ENCODE measurements around the gene ELF2.
A peak's percentile ranks its signal among the peaks of the same experiment; 100 is the strongest.
"Not testable (repeated sequence)": the region's sequence is repeated elsewhere in the genome, so short reads cannot be mapped to it uniquely, and the experiment has no call there.

ELF2 gene

DNA sequence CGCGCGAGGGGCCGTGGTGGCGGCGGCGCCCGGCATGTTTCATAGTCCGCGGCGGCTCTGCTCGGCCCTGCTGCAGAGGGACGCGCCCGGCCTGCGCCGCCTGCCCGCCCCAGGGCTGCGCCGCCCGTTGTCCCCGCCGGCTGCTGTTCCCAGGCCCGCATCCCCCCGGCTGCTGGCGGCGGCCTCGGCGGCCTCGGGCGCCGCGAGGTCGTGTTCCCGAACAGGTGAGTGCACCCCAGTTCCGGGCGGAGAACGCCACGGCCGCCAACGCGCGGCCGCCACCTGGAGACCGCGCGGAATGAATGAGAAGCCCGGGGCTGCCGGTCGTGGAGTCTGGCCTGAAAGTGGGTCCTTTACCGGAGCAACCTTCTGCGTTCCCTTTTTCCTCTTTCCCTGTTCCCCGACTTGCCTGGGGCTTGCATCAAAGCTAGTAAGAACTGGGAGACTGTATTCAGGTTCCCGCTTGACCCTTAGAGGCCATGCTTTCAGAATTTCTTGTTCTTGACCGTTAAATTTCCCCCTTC lies 161.0 kb downstream of the ELF2 start:
- peak; percentile 23 for DNase-seq

DNA sequence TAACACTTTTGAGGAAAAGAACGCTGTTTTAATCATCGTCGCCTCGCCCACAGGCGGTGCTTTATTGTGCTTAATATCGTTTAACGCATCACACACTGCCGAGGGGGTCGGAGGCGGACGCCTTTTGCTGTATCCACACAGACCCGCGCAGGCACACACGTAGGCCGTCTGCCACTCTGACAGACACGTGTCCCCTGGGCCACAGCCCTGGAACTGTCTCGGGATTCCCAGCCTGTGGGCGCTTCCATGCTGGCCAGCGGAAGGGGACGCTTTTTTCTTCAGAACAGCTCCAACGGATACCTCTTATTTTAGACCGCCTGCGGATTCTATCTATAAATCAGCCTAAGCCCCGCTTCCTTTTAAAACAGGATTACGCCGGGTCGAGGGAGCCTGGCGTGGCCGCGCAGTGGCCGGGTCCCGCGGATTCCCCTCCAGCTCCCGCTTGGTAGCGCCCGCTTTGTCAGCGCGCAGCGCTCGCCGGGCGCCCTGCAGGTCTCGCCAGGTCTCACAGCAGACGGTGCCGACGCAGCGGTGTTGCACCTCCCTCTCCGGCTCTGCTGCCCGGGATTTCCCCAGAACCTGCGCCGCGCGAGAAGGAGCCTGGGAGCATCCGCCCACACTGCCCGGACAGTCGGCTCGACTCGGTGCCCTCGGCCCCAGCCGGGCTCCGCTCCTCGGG lies 161.6 kb downstream of the ELF2 start, which contains the start of gene NOCT:
Gene NOCT (plus strand): TSS at position 513 of the 679 bp plus-strand sequence. CDS start 201 bp downstream, outside the sequence.
- DNase-seq: peak; percentile 82

DNA sequence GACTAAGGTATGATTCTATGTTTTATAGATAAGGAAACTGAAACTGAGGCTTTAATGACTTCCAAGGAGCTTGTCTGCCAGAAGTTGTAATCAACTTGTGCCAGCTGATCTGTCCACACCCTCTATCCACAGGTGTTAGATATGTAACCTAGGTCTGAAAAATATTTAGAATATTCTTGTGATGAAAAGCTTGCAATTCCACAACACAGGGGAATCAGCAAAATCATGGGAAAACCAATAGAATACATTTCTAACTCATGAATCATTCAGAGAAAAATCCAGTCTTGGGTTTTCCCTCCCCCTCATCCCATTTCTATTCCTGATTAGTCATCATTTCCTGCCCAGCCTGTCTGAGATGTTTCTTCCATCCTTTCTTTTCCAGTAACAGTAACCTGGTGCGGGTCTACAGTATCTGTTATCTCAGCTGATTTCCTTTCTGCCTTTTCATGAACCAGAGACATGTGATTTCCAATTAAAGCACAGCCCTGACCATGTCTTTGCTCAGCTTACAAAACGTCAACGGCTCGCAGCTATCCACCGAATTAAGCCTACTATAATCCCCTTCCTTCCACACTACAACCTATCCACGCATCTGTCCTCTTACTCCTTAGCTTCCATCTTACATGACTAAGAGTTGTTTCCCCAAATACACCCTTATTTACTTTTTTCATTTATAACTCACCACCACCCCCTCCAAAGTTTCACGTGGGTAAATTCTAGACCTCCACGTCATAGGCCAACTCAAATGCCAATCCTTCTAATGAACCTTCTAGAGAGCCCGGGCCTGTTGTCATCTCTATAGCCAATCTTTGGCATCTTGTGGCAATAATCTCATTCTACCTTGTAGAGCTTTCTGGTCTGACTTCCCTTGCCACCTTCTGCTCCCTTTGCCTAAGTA lies 162.4 kb downstream of the ELF2 start:
- DNase-seq: no peak

DNA sequence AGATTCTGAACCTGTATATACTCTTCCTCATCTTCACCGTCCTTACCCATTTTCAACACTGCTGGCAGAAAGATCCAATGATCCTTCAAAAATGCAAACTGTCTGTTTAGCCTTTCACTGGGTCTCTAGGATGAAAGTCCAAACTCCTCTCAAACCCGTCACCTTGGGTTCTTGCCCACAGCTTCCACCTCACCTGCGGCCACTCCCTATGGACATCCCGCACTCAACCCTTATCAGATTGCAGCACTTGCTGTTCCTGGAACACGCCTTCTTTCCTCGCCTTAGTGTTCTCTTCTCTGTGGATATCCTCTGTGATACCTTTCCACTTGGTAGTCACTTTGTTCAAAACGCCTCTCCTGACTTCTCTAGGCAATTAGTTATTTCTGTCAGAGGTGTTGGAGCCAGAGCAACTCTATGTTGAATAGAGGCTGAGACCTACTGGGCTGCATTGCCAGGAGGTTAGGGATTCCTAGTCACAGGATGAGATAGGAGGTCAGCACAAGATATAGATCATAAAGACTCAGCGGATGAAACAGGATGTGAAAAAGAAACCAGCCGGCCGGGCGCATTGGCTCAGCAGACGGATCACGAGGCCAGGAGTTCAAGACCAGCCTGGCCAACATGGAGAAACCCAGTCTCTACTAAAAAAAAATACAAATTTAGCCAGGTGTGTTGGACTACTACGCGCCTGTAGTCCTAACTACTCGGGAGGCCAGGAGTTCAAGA lies 165.6 kb downstream of the ELF2 start:
- DNase-seq: no peak

DNA sequence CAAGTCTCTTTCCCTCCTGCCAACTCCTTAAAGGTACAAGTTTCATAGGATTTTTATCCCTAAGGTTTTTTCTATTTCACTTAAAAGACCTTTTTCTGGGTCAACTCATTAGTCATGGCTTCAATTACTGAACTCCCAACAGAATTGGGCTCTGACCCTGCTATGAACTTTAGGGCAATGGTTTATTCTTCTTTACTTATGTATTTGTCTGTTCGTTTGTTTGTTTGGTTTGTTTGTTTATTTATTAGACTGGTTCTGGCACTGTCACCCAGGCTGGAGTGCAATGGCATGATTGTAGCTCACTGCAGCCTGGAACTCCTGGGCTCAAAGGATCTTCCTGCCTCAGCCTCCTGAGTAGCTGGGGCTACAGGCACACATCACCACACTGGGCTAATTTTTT lies 167.3 kb downstream of the ELF2 start:
- DNase-seq: no peak

DNA sequence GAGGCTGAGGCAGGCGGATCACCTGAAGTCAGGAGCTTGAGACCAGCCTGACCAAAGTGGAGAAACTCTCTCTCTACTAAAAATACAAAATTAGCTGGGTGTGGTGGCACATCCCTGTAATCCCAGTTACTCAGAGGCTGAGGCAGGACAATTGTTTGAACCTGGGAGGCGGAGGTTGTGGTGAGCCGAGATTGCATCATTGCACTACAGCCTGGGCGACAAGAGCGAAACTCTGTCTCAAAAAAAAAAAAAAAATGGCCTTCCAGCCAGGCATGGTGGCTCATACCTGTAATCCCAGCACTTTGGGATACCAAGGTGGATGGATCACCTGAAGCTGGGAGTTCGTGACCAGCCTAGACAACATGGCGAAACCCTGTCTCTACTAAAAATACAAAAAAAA lies 168.7 kb downstream of the ELF2 start:
- DNase-seq: not testable (repeated sequence)

DNA sequence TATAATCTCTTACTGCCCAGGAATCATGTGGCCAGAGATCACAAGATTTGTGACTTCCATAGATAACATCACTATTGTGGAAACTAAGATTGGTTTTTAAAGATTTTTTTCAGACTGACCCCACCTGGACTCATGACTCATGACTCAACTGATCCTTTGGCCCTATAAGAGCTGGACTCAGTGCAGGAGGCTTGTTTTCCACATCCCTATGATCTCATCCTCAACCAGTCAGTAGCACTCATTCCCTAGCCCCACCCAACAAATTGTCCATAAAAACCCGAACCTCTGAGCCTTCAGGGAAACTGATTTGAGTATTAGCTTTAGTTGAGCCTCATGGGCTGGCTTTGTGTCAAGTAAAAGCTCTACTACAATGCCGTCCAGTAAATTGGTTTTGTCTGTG lies 169.4 kb downstream of the ELF2 start:
- DNase-seq: no peak
